Neural crest cell (in vitro differentiated cells): Measurements from ENCODE around the gene MYH2. TPM values are rescaled to one million over a fixed set of nuclear protein-coding genes. Genes with fewer than 3 reads are reported as not detected.

ENCODE experiments used
- DNase-seq: peaks from one replicate; pipeline ENCODE4 v3.0.0; 2021; ENCODE audit warnings: low read depth, mixed read lengths, low spot score
- H3K27ac Mint-ChIP-seq: one replicate; pipeline ENCODE4 v1.8.0; 2021; ENCODE audit warnings: mild to moderate bottlenecking, mixed read lengths; ENCODE audit not compliant: unreplicated experiment
- H3K27me3 Mint-ChIP-seq: 2 replicates; pipeline ENCODE4 v1.8.0; 2021; ENCODE audit warnings: low read depth, mild to moderate bottlenecking, mixed read lengths
- H3K36me3 Mint-ChIP-seq: 2 replicates; pipeline ENCODE4 v1.8.0; 2021; ENCODE audit warnings: low read depth, mild to moderate bottlenecking, mixed read lengths
- H3K4me1 Mint-ChIP-seq: 2 replicates; pipeline ENCODE4 v1.8.0; 2021; ENCODE audit warnings: mixed read lengths
- H3K4me3 Mint-ChIP-seq: one replicate; pipeline ENCODE4 v1.8.0; 2021; ENCODE audit warnings: mild to moderate bottlenecking, mixed read lengths
- H3K9me3 Mint-ChIP-seq: 2 replicates; pipeline ENCODE4 v1.8.0; 2021; ENCODE audit warnings: mixed read lengths
- total RNA-seq: library from RNA; stranded (reverse); gene quantifications from 2 replicates; pipeline ENCODE4 v1.2.1, GENCODE V29; 2021
- TF ChIP-seq, protein P1 (sequence below): fragments of 200-600 bp; sonication (generic); conservative IDR thresholded peaks from 2 replicates; pipeline ENCODE4 v1.5.0; 2021; ENCODE audit warnings: antibody characterized with exemption, mild to moderate bottlenecking

MYH2 gene
- total RNA-seq, 1 donor from 2014 or later = 0.37 TPM

DNA sequence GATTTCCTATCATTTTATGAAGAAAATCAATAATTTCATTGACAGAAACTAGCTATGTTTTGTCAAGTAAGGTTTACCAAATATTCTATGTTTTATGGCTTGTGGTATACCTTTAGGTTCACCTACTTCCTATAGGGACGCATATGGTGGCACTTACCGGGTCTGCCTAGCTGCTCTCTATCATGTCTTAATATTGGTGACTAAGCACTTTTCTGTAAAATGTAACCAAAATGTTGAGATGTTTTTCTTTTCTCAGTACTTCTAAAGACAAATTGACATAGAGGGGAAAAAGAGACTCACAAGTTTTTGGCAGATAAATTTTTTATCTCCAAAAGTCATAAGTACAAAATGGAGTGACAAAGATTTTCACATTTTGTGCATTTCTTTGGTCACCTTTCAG is 57.5 kb downstream of the MYH2 start:
- Mint-ChIP-seq H3K4me3 (no peak overlapping the region), H3K27ac (no peak overlapping the region), H3K4me1 (no peaks in the 10 kb centered on the region), H3K9me3 (peaks cover 16% of the 10 kb centered on the region), H3K27me3 (peaks cover 6% of the 10 kb centered on the region), H3K36me3 (no peaks in the 10 kb centered on the region)
- TF ChIP-seq, protein P1, sequence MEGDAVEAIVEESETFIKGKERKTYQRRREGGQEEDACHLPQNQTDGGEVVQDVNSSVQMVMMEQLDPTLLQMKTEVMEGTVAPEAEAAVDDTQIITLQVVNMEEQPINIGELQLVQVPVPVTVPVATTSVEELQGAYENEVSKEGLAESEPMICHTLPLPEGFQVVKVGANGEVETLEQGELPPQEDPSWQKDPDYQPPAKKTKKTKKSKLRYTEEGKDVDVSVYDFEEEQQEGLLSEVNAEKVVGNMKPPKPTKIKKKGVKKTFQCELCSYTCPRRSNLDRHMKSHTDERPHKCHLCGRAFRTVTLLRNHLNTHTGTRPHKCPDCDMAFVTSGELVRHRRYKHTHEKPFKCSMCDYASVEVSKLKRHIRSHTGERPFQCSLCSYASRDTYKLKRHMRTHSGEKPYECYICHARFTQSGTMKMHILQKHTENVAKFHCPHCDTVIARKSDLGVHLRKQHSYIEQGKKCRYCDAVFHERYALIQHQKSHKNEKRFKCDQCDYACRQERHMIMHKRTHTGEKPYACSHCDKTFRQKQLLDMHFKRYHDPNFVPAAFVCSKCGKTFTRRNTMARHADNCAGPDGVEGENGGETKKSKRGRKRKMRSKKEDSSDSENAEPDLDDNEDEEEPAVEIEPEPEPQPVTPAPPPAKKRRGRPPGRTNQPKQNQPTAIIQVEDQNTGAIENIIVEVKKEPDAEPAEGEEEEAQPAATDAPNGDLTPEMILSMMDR = no peak
- DNase-seq = no peak

DNA sequence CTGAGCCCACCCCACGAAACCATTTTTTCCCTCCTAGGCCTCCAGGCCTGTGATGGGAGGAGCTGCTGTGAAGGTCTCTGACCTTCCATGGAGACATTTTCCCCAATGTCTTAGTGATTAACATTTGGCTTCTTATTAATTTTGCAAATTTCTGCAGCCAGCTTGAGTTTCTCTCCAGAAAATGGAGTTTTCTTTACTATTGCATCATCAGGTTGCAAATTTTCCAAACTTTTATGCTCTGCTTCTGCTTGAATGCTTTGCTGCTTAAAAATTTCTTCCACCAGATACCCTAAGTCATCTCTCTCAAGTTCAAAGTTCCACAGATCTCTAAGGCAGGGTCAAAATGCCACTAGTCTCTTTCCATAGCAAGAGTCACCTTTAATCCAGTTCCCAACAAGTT is 67.2 kb downstream of the MYH2 start:
- TF ChIP-seq, protein P1 = no peak
- Mint-ChIP-seq H3K36me3 (peaks cover 9% of the 10 kb centered on the region), H3K9me3 (peaks cover 25% of the 10 kb centered on the region), H3K27ac (no peak overlapping the region), H3K4me3 (no peak overlapping the region), H3K4me1 (no peaks in the 10 kb centered on the region), H3K27me3 (peaks cover 9% of the 10 kb centered on the region)
- no peak for DNase-seq

DNA sequence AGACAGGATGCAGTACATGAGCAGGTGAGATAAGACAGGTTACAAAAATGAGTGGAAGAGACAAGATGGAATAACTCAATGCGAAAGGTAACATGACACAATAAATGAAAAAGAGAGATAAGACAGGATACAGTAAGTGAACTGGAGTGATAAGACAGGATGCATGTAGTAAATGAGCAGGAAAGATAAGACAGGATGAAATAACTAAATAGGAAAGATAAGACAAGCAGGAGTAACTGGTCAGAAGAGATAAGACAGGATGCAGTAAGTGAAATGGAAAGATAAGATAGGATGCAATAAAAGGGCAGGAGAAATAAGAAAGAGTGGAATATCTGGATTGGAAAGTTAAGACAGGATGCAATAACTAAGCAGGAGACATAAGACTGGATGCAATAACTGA is 71.8 kb downstream of the MYH2 start:
- TF ChIP-seq, protein P1 = no peak
- H3K36me3 Mint-ChIP-seq = peaks cover 3% of the 10 kb centered on the region
- H3K27me3 Mint-ChIP-seq = peaks cover 17% of the 10 kb centered on the region
- no peak overlapping the region for H3K27ac Mint-ChIP-seq
- H3K9me3 Mint-ChIP-seq = peaks cover 4% of the 10 kb centered on the region
- DNase-seq = no peak
- H3K4me1 Mint-ChIP-seq = no peaks in the 10 kb centered on the region
- no peak overlapping the region for H3K4me3 Mint-ChIP-seq

DNA sequence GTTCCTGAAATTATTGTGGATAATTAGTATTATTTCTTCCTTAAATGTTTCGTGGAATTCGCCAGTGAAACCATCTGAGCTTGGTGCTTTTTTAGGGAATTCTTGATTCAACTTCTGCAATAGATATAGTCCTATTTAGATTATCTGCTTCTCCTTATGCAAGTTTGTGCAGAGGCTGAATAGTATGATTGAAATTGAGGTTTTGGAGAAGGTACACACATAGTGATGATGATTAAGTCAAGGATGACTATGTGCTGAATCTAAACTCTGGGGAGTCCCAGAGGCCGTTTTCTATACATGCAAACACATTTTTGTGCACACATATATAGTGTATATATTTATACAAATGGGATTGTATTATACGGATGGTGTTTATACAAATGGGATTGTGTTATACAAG is 74.9 kb downstream of the MYH2 start:
- Mint-ChIP-seq H3K4me1 (no peaks in the 10 kb centered on the region), H3K9me3 (no peaks in the 10 kb centered on the region), H3K36me3 (no peaks in the 10 kb centered on the region), H3K27ac (no peak overlapping the region), H3K27me3 (peaks cover 11% of the 10 kb centered on the region), H3K4me3 (no peak overlapping the region)
- TF ChIP-seq, protein P1 = no peak
- no peak for DNase-seq

- no peaks in the 10 kb centered on the region for H3K4me1 Mint-ChIP-seq
- no peak for DNase-seq
- no peaks in the 10 kb centered on the region for H3K9me3 Mint-ChIP-seq
- H3K27me3 Mint-ChIP-seq = peaks cover 13% of the 10 kb centered on the region
- H3K36me3 Mint-ChIP-seq = no peaks in the 10 kb centered on the region
- H3K4me3 Mint-ChIP-seq = no peak overlapping the region
- TF ChIP-seq, protein P1 = no peak
- no peak overlapping the region for H3K27ac Mint-ChIP-seq
These were observed 77.6 kb downstream of the MYH2 start for GRCh38 chr17:10471858-10472257.

Other genes with a start within 250 kb of the MYH2 start
- not detected in 2 replicates for gene MYH13, start 176.7 kb downstream of the MYH2 start, total RNA-seq
- not detected in 2 replicates for gene MYH8, start 127.7 kb downstream of the MYH2 start, total RNA-seq
- not detected in 2 replicates for gene MYH4, start 80.1 kb downstream of the MYH2 start, total RNA-seq
- gene MYH1, start 31.1 kb downstream of the MYH2 start, total RNA-seq = not detected in 2 replicates
- gene MYH3, start 107.7 kb upstream of the MYH2 start, total RNA-seq = 3.6 and 3.8 TPM in 2 replicates
- 32.5 and 36.2 TPM in 2 replicates for gene SCO1, start 147.9 kb upstream of the MYH2 start, total RNA-seq
- 9.7 and 9.8 TPM in 2 replicates for gene ADPRM, start 147.9 kb upstream of the MYH2 start, total RNA-seq
- 5.0 and 5.1 TPM in 2 replicates for gene TMEM220, start 180.4 kb upstream of the MYH2 start, total RNA-seq